ENCODE data around the gene KCNAB1.

The KCNAB1 gene

GRCh38 chr3:156371701-156372100 lies 251.3 kb downstream of the KCNAB1 start:
- no peak for DNase-seq (ENCODE audit: low read depth)

GRCh38 chr3:156373095-156373494 lies 252.7 kb downstream of the KCNAB1 start:
- DNase-seq (ENCODE audit: low read depth) = no peak

GRCh38 chr3:156373654-156374053 lies 253.3 kb downstream of the KCNAB1 start:
- no peak for DNase-seq (ENCODE audit: low read depth)

- DNase-seq (ENCODE audit: low read depth) = no peak
These were observed 255.8 kb downstream of the KCNAB1 start for GRCh38 chr3:156376199-156376598.

- DNase-seq (ENCODE audit: low read depth) = no peak
These were observed 256.9 kb downstream of the KCNAB1 start for GRCh38 chr3:156377266-156377665.

GRCh38 chr3:156377718-156378117 lies 257.3 kb downstream of the KCNAB1 start:
- no peak for DNase-seq (ENCODE audit: low read depth)

- no peak for DNase-seq (ENCODE audit: low read depth)
These were observed 258.5 kb downstream of the KCNAB1 start for GRCh38 chr3:156378871-156379270.

GRCh38 chr3:156379327-156379726 lies 258.9 kb downstream of the KCNAB1 start:
- no peak for DNase-seq (ENCODE audit: low read depth)

- no peak for DNase-seq (ENCODE audit: low read depth)
These were observed 260.9 kb downstream of the KCNAB1 start for GRCh38 chr3:156381253-156381652.

- peak; percentile 5 for DNase-seq (ENCODE audit: low read depth)
These were observed 262.3 kb downstream of the KCNAB1 start for GRCh38 chr3:156382458-156383346.

GRCh38 chr3:156383441-156384025 lies 263.2 kb downstream of the KCNAB1 start:
- no peak for DNase-seq (ENCODE audit: low read depth)

GRCh38 chr3:156388497-156389448 lies 268.4 kb downstream of the KCNAB1 start:
- DNase-seq (ENCODE audit: low read depth) = peak; percentile 81

- DNase-seq (ENCODE audit: low read depth) = no peak
These were observed 269.1 kb downstream of the KCNAB1 start for GRCh38 chr3:156389449-156389950.

GRCh38 chr3:156390846-156391245 lies 270.5 kb downstream of the KCNAB1 start:
- DNase-seq (ENCODE audit: low read depth) = no peak

- no peak for DNase-seq (ENCODE audit: low read depth)
These were observed 275.8 kb downstream of the KCNAB1 start for GRCh38 chr3:156395961-156396710.

- no peak for DNase-seq (ENCODE audit: low read depth)
These were observed 276.5 kb downstream of the KCNAB1 start for GRCh38 chr3:156396851-156397250.

GRCh38 chr3:156397534-156397933 lies 277.2 kb downstream of the KCNAB1 start:
- DNase-seq (ENCODE audit: low read depth) = no peak

GRCh38 chr3:156400062-156400461 lies 279.7 kb downstream of the KCNAB1 start:
- no peak for DNase-seq (ENCODE audit: low read depth)

- no peak for DNase-seq (ENCODE audit: low read depth)
These were observed 280.4 kb downstream of the KCNAB1 start for GRCh38 chr3:156400735-156401134.

GRCh38 chr3:156404217-156404616 lies 283.8 kb downstream of the KCNAB1 start:
- no peak for DNase-seq (ENCODE audit: low read depth)

- no peak for DNase-seq (ENCODE audit: low read depth)
These were observed 286.0 kb downstream of the KCNAB1 start for GRCh38 chr3:156406393-156406792.
